ENCODE data around the gene AFF3.

DNA sequence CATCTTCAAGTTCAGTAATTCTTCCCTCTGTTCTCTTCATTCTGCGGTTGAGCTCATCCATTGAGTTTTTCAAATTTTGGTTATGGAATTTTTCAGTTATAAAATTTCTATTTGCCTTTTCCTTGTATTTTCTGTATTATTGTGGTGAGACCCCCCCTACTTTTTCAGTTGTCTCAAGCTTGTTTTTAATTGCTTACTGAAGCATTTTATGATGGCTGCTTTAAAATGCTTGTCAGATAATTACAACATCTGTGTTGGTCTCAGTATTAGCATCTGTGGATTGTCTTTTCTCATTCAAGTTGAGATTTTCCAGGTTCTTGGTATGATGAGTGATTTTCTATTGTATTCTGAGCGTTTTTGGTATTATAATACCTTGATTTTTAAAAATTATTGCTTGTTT lies 531.4 kb downstream of the AFF3 start:
- TF ChIP-seq, protein P1, sequence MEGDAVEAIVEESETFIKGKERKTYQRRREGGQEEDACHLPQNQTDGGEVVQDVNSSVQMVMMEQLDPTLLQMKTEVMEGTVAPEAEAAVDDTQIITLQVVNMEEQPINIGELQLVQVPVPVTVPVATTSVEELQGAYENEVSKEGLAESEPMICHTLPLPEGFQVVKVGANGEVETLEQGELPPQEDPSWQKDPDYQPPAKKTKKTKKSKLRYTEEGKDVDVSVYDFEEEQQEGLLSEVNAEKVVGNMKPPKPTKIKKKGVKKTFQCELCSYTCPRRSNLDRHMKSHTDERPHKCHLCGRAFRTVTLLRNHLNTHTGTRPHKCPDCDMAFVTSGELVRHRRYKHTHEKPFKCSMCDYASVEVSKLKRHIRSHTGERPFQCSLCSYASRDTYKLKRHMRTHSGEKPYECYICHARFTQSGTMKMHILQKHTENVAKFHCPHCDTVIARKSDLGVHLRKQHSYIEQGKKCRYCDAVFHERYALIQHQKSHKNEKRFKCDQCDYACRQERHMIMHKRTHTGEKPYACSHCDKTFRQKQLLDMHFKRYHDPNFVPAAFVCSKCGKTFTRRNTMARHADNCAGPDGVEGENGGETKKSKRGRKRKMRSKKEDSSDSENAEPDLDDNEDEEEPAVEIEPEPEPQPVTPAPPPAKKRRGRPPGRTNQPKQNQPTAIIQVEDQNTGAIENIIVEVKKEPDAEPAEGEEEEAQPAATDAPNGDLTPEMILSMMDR (IDR thresholded peaks at IDR 0.05) = no peak
- no peak for TF ChIP-seq POLR2A (IDR thresholded peaks at IDR 0.05)

All from lower leg skin (tissue), 3 donors.